ENCODE results near the gene PLEKHN1. TPM values are rescaled to one million over a fixed set of nuclear protein-coding genes. Genes with fewer than 3 reads are reported as not detected.

PLEKHN1 gene
- total RNA-seq, 2 donors from 2014 or later = 1.5 to 4.6 TPM

DNA sequence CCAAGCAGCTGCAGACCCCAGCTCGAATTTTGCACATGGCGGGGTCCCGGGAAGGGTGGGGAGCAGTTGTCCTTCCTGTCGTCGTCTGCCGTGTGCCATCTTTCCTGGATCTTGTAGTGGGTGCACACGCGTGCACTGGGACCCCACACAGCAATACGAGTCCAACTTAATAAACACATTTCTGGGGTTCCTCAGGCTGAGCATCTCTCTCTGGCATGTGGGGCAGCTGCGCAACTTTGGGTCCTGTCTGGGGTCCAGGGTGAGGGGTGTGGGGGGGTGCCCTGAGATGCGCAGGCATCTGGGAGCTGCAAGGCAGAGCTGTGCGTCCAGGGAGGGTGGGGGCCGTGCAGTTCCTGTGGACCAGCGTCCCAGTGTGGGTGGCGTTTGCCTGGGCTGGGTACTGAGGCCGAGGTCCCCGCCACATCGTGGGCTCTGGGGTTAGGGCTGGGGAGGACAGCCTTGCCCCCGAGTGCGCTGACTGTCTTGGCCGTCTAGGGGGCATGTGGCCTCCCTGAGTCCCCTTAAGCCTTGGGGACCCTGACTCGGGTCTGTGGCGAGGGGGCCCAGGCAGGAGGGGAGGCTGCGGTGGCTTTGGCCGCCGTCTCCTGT is 652 bp upstream of the PLEKHN1 start:
- H3K9me3 Mint-ChIP-seq = no peaks in the 10 kb centered on the region
- no peak overlapping the region for H3K4me3 Mint-ChIP-seq
- H3K9me3 ChIP-seq (ENCODE audit: control insufficient read depth, low read length) = no peaks in the 10 kb centered on the region
- peaks cover 46% of the 10 kb centered on the region for H3K27me3 ChIP-seq (ENCODE audit: control insufficient read depth, insufficient read depth, low read length, poor library complexity, severe bottlenecking)
- TF ChIP-seq, protein P1, sequence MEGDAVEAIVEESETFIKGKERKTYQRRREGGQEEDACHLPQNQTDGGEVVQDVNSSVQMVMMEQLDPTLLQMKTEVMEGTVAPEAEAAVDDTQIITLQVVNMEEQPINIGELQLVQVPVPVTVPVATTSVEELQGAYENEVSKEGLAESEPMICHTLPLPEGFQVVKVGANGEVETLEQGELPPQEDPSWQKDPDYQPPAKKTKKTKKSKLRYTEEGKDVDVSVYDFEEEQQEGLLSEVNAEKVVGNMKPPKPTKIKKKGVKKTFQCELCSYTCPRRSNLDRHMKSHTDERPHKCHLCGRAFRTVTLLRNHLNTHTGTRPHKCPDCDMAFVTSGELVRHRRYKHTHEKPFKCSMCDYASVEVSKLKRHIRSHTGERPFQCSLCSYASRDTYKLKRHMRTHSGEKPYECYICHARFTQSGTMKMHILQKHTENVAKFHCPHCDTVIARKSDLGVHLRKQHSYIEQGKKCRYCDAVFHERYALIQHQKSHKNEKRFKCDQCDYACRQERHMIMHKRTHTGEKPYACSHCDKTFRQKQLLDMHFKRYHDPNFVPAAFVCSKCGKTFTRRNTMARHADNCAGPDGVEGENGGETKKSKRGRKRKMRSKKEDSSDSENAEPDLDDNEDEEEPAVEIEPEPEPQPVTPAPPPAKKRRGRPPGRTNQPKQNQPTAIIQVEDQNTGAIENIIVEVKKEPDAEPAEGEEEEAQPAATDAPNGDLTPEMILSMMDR (conservative IDR thresholded peaks at IDR 0.05) = no peak
- no peaks in the 10 kb centered on the region for H3K4me1 ChIP-seq (ENCODE audit: control insufficient read depth, insufficient read depth, low read length)
- H3K4me3 ChIP-seq (ENCODE audit: low read length) = no peak overlapping the region
- DNase-seq = no peak
- no peak overlapping the region for H3K27ac ChIP-seq (ENCODE audit: low read depth, low read length)
- H3K36me3 Mint-ChIP-seq (ENCODE audit: low read depth) = peaks cover 8% of the 10 kb centered on the region
- peaks cover 31% of the 10 kb centered on the region for H3K27me3 Mint-ChIP-seq (ENCODE audit: insufficient read depth)
- no peak overlapping the region for H3K27ac Mint-ChIP-seq
- 93 to 96% methylated on average over 18 to 26 of the region's 26 CpGs for WGBS, 2 experiments (ENCODE audit: insufficient coverage in 1 of 2, insufficient read length in 1 of 2)
- H3K36me3 ChIP-seq (ENCODE audit: control insufficient read depth, insufficient read depth, low read length) = no peaks in the 10 kb centered on the region
- no peak overlapping the region for H3K9ac ChIP-seq (ENCODE audit: extremely low read depth, low read length, poor library complexity, severe bottlenecking)
- H3K4me1 Mint-ChIP-seq = no peaks in the 10 kb centered on the region

GRCh38 chr1:966704-967300 is 520 bp downstream of the PLEKHN1 start:
- peak overlapping the region; percentile 50 for H3K4me3 Mint-ChIP-seq
- Histone ChIP-seq H3K27me3 (ENCODE audit: control insufficient read depth, insufficient read depth, low read length, poor library complexity, severe bottlenecking) (peaks cover 46% of the 10 kb centered on the region), H3K9me3 (ENCODE audit: control insufficient read depth, low read length) (no peaks in the 10 kb centered on the region), H3K27ac (ENCODE audit: low read depth, low read length) (no peak overlapping the region), H3K36me3 (ENCODE audit: control insufficient read depth, insufficient read depth, low read length) (no peaks in the 10 kb centered on the region), H3K4me3 (ENCODE audit: low read length) (peak overlapping the region; percentile 64), H3K9ac (ENCODE audit: extremely low read depth, low read length, poor library complexity, severe bottlenecking) (no peak overlapping the region), H3K4me1 (ENCODE audit: control insufficient read depth, insufficient read depth, low read length) (no peaks in the 10 kb centered on the region)
- no peaks in the 10 kb centered on the region for H3K9me3 Mint-ChIP-seq
- H3K27me3 Mint-ChIP-seq (ENCODE audit: insufficient read depth) = peaks cover 29% of the 10 kb centered on the region
- DNase-seq = peak; percentile 87
- H3K27ac Mint-ChIP-seq = no peak overlapping the region
- TF ChIP-seq, protein P1 (conservative IDR thresholded peaks at IDR 0.05) = no peak
- no peaks in the 10 kb centered on the region for H3K4me1 Mint-ChIP-seq
- WGBS, 2 experiments (ENCODE audit: insufficient coverage in 1 of 2, insufficient read length in 1 of 2) = 3 to 6% methylated on average over 29 to 60 of the region's 60 CpGs
- peaks cover 6% of the 10 kb centered on the region for H3K36me3 Mint-ChIP-seq (ENCODE audit: low read depth)

DNA sequence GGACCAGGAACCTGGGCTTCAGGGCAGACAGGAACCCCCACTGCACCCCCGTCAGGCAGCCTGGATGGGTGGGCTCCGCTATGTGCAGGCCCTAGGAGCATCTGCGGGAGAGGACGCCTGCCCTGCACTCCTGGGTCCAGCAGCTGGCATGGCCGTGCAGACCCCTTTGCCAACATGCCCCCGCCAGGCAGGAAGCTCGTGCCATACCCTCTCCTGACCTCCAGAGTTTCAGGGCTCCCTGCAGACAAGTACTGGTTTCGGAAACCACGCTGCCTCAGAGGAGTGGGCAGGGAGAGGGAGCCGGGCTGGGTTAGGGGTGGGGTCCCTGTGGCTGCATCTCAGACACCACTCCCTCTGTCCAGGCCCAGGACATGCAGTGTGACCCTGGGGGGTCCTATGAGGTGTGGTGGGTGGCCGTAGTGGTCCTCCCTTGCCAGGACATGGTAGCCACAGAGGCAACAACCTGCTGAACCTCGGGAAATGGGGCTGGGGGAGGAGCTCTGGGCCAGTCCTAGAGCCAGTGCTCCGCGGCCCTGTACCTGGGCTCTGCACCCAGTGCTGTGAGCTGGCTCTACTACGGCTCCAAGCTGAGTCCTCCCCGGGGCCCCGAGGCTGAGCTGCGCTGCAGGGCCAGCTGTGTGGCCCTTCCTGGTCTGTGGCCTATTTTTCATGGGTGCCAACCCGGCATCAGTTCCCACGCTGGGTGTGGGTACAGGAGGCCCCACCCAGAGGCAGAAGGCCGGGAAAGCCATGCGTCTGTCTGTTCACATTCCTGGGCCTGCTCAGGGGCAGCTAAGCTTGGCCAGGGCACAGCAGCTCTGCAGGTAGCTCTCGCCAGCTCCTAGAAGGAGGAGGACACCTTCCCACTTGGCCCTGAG is 1.4 kb downstream of the PLEKHN1 start:
- Histone ChIP-seq H3K9ac (ENCODE audit: extremely low read depth, low read length, poor library complexity, severe bottlenecking) (no peak overlapping the region), H3K36me3 (ENCODE audit: control insufficient read depth, insufficient read depth, low read length) (no peaks in the 10 kb centered on the region), H3K4me3 (ENCODE audit: low read length) (no peak overlapping the region), H3K4me1 (ENCODE audit: control insufficient read depth, insufficient read depth, low read length) (no peaks in the 10 kb centered on the region), H3K9me3 (ENCODE audit: control insufficient read depth, low read length) (no peaks in the 10 kb centered on the region), H3K27me3 (ENCODE audit: control insufficient read depth, insufficient read depth, low read length, poor library complexity, severe bottlenecking) (peaks cover 46% of the 10 kb centered on the region), H3K27ac (ENCODE audit: low read depth, low read length) (no peak overlapping the region)
- Mint-ChIP-seq H3K36me3 (ENCODE audit: low read depth) (peaks cover 6% of the 10 kb centered on the region), H3K4me1 (no peaks in the 10 kb centered on the region), H3K4me3 (no peak overlapping the region), H3K27me3 (ENCODE audit: insufficient read depth) (peaks cover 29% of the 10 kb centered on the region), H3K27ac (no peak overlapping the region), H3K9me3 (no peaks in the 10 kb centered on the region)
- no peak for DNase-seq
- TF ChIP-seq, protein P1 (conservative IDR thresholded peaks at IDR 0.05) = no peak
- WGBS, 2 experiments (ENCODE audit: insufficient coverage in 1 of 2, insufficient read length in 1 of 2) = 84 to 88% methylated on average over 7 to 23 of the region's 23 CpGs
